ENCODE measurements around the gene NSD1.

Gene NSD1

DNA sequence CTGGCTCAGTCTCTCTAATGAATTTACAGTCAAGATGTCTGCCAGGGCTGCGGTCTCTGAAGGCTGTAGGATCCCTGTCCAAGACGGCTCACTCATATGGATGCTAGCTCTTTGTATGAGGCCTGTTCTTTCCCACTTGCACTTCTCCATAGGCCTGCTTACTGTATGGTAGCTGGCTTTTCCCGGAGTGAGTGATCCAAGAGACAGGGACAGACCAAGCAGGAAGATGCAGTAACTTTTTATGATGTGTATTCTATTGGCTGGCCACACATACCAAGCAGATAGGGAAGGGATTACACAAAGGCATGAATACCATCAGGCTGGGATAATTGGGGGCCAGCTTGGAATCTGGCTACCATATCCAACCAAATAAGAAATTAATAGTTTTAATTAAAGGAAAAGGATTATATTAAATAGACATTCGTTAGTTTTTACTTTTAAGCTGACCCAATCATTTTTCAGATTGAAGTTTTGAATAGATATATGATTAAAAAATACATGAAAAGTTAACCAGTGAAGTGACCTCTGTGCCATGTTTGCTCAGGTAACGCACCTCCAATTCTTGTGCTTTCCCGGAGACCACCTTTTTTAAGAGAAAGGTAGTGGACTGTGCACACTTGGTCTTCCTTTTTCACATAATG lies 20.6 kb downstream of the NSD1 start:
- no peak overlapping the region for H3K4me3 ChIP-seq (ENCODE audit: low read depth, low read length)
- TF ChIP-seq CTCF (IDR thresholded peaks at IDR 0.05; ENCODE audit: low read depth, low read length, missing control alignments) = no peak
- no peak for DNase-seq (ENCODE audit: low read depth)
- in situ Hi-C loops (cut with HindIII; ENCODE audit: low sequenced_read_pairs) = no loop called here

- no peak for TF ChIP-seq CTCF (IDR thresholded peaks at IDR 0.05; ENCODE audit: low read depth, low read length, missing control alignments)
- in situ Hi-C loops (cut with HindIII; ENCODE audit: low sequenced_read_pairs) = no loop called here
- H3K4me3 ChIP-seq (ENCODE audit: low read depth, low read length) = no peak overlapping the region
- no peak for DNase-seq (ENCODE audit: low read depth)
Measured at GRCh38 chr5:177162379-177162778, 28.8 kb downstream of the NSD1 start.

GRCh38 chr5:177163500-177163899 lies 29.9 kb downstream of the NSD1 start:
- no peak for TF ChIP-seq CTCF (IDR thresholded peaks at IDR 0.05; ENCODE audit: low read depth, low read length, missing control alignments)
- H3K4me3 ChIP-seq (ENCODE audit: low read depth, low read length) = no peak overlapping the region
- DNase-seq (ENCODE audit: low read depth) = no peak
- in situ Hi-C loops (cut with HindIII; ENCODE audit: low sequenced_read_pairs) = no loop called here

DNA sequence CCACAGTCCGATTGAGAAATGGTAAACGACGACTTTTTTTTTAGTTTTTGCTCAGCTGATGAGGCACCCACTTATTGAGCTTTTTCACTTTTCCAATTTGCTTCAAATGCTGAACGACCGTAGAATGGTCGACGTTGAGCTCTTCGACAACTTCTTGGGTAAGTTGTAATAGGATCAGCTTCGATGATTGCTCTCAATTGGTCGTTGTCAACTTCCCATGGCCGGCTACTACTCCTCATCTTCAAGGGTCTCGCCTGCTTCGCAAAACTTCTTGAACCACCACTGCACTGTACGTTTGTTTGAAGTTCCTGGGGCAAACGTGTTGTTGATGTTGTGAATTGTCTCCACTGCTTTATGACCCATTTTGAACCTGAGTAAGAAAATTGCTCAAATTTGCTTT lies 35.7 kb downstream of the NSD1 start:
- no peak overlapping the region for H3K4me3 ChIP-seq (ENCODE audit: low read depth, low read length)
- no peak for DNase-seq (ENCODE audit: low read depth)
- TF ChIP-seq CTCF (IDR thresholded peaks at IDR 0.05; ENCODE audit: low read depth, low read length, missing control alignments) = no peak
- in situ Hi-C loops (cut with HindIII; ENCODE audit: low sequenced_read_pairs) = no loop called here

GRCh38 chr5:177171961-177172360 lies 38.4 kb downstream of the NSD1 start:
- no peak for DNase-seq (ENCODE audit: low read depth)
- H3K4me3 ChIP-seq (ENCODE audit: low read depth, low read length) = no peak overlapping the region
- in situ Hi-C loops (cut with HindIII; ENCODE audit: low sequenced_read_pairs) = no loop called here
- TF ChIP-seq CTCF (IDR thresholded peaks at IDR 0.05; ENCODE audit: low read depth, low read length, missing control alignments) = no peak

DNA sequence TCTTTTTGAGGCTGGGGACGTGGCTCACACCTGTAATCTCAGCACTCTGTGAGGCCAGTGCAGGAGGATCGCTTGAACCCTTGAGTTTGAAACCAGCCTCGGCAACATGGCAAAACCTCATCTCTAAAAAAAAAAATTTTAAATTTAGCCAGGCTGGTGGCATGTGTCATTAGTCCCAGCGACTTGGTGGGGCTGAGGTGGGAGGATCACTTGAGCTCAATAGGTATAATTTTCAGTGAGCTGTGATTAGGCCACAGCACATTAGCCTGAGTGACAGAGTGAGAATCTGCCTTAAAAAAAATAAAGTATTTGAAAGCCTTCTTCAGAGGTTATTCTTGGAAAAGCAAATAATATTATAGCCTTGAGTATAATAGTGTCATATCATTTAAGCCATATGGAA lies 41.8 kb downstream of the NSD1 start:
- no peak for DNase-seq (ENCODE audit: low read depth)
- TF ChIP-seq CTCF (IDR thresholded peaks at IDR 0.05; ENCODE audit: low read depth, low read length, missing control alignments) = no peak
- H3K4me3 ChIP-seq (ENCODE audit: low read depth, low read length) = no peak overlapping the region
- in situ Hi-C loops (cut with HindIII; ENCODE audit: low sequenced_read_pairs) = no loop called here
